Activated CD4-positive, alpha-beta T cell treated with anti-CD3 and anti-CD28 coated beads, Interleukin-2, amount 10 ng/mL, durations not matched to agents 7 days and 5 days (primary cell): ENCODE results near the gene PIH1D1. TPM values are rescaled to one million over a fixed set of nuclear protein-coding genes. Genes with fewer than 3 reads are reported as not detected.

Experiments
- CTCF ChIA-PET: fragments of 350-600 bp; sonication (Branson Sonifier 250); formaldehyde crosslinking; loops from one replicate; lab custom pipeline; 2021; ENCODE audit warnings: antibody characterized with exemption; lab: Charles Lee
- POLR2A ChIA-PET: fragments of 350-600 bp; sonication (Branson Sonifier 250); formaldehyde crosslinking; loops from one replicate; lab custom pipeline; 2021; ENCODE audit warnings: antibody characterized with exemption; lab: Charles Lee
- DNase-seq: peaks from one replicate; pipeline ENCODE4 v3.0.0-alpha.2; 2020
- H3K27ac Mint-ChIP-seq: one replicate; pipeline ENCODE4 v1.8.0; 2021; ENCODE audit warnings: mild to moderate bottlenecking, moderate library complexity, mixed read lengths
- H3K27me3 Mint-ChIP-seq: one replicate; pipeline ENCODE4 v1.8.0; 2021; ENCODE audit warnings: mixed read lengths
- H3K36me3 Mint-ChIP-seq: one replicate; pipeline ENCODE4 v1.8.0; 2021; ENCODE audit warnings: low read depth, mixed read lengths
- H3K4me1 Mint-ChIP-seq: one replicate; pipeline ENCODE4 v1.8.0; 2021; ENCODE audit warnings: mixed read lengths
- H3K4me3 Mint-ChIP-seq: one replicate; pipeline ENCODE4 v1.8.0; 2021; ENCODE audit warnings: mild to moderate bottlenecking, moderate library complexity, mixed read lengths
- H3K9me3 Mint-ChIP-seq: one replicate; pipeline ENCODE4 v1.8.0; 2021; ENCODE audit warnings: mixed read lengths
- total RNA-seq, 2 experiments: library from RNA; stranded (reverse); gene quantifications; one replicate each; pipeline ENCODE4 v1.2.3, GENCODE V29; 2021

PIH1D1 gene
- total RNA-seq, 2 experiments from 2014 or later = 146 to 176 TPM

DNA sequence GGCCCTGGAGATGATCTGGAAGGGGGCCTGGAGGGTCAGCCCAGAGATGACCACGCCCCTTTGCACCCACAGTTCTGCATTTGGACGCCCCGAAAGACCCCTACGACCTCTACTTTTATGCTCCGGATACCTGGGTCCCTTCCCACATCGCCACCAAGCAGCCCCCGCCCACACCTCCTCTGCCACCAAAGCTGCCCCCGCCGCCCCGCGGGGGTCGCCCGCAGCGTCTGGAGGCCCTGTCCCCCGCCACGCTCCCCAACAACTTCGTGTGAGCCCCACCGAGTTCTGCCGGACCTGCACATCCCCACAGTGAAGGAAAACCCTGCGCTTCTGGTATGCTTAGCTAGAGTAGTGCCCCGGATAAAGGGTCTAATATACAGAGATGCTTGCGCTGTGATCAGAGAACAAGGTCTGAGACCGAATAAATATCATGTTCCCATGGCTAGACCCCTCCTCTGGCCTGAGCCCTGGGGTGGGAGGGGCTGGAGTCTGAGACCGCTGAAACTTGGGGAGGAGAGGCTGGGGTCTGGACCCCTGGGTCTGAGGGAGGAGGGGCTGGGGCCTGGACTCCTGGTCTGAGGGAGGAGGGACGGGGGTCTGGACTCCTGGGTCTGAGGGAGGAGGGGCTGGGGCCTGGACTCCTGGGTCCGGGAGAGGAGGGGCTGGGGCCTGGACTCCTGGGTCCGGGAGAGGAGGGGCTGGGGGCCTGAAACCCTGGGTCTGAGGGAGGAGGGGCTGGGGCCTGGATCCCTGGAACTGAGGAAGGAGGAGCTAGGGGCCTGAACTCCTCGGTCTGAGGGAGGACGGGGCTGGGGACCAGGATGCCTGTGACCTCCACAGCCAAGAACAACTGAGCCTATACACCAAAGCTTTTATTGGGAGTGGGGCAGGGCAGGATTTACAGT, 22.8 kb downstream of the PIH1D1 start:
- CTCF ChIA-PET = interaction anchor here (0.8 to 1.2 kb wide), 4 partner anchors 12 to 41 kb away, joined by 3 to 4 read pairs (median 3); no protein-coding TSS in a partner anchor
- POLR2A ChIA-PET = no interaction called here
- Mint-ChIP-seq H3K4me3 (no peak overlapping the region), H3K4me1 (peaks cover 62% of the 10 kb centered on the region), H3K36me3 (peaks cover 1% of the 10 kb centered on the region), H3K27me3 (peaks cover 86% of the 10 kb centered on the region), H3K9me3 (no peaks in the 10 kb centered on the region), H3K27ac (no peak overlapping the region)
- DNase-seq = no peak

GRCh38 chr19:49427855-49428546, 23.6 kb downstream of the PIH1D1 start:
- H3K4me1 Mint-ChIP-seq = peaks cover 64% of the 10 kb centered on the region
- H3K27ac Mint-ChIP-seq = peak overlapping the region; percentile 48
- no peak for DNase-seq
- H3K36me3 Mint-ChIP-seq = peaks cover 1% of the 10 kb centered on the region
- H3K27me3 Mint-ChIP-seq = peaks cover 86% of the 10 kb centered on the region
- ChIA-PET POLR2A (no interaction called here), CTCF (interaction anchor here (1.9 to 2.1 kb wide), 2 partner anchors 8 to 14 kb away, joined by 5 to 6 read pairs; no protein-coding TSS in a partner anchor)
- H3K4me3 Mint-ChIP-seq = peak overlapping the region; percentile 3
- H3K9me3 Mint-ChIP-seq = no peaks in the 10 kb centered on the region

DNA sequence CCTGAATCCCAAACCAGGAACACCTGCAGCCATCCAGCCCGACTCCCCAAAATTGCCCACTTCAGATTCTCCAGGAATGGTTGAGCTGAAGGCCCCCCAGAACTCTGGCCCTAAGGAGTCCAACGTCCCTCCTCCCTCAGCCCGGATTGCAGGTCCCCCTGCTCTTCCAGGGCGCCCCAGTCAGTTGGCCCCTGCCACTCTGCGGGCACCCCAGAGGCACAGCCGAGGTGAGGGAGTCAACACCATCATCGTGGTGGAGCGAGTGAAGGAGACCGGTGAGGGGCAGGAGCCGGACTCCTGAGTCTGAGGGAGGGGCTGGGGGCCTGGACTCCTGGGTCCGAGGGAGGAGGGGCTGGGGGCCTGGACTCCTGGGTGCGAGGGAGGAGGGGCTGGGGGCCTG, 24.3 kb downstream of the PIH1D1 start:
- peaks cover 87% of the 10 kb centered on the region for H3K27me3 Mint-ChIP-seq
- ChIA-PET CTCF (interaction anchor here (1.9 to 2.1 kb wide), 2 partner anchors 9 to 15 kb away, joined by 5 to 6 read pairs; no protein-coding TSS in a partner anchor), POLR2A (no interaction called here)
- H3K36me3 Mint-ChIP-seq = peaks cover 4% of the 10 kb centered on the region
- peaks cover 67% of the 10 kb centered on the region for H3K4me1 Mint-ChIP-seq
- no peaks in the 10 kb centered on the region for H3K9me3 Mint-ChIP-seq
- no peak for DNase-seq
- no peak overlapping the region for H3K4me3 Mint-ChIP-seq
- no peak overlapping the region for H3K27ac Mint-ChIP-seq

GRCh38 chr19:49425922-49426592, 25.6 kb downstream of the PIH1D1 start:
- CTCF ChIA-PET = interaction anchor here (1.0 to 2.1 kb wide), 5 partner anchors 10 to 44 kb away, joined by 4 to 6 read pairs (median 4); no protein-coding TSS in a partner anchor
- no peaks in the 10 kb centered on the region for H3K9me3 Mint-ChIP-seq

GRCh38 chr19:49425178-49425577, 26.4 kb downstream of the PIH1D1 start, which contains the start of gene GFY:
GFY (plus strand) TSS chr19:49425388; CDS start chr19:49426431, 1,043 bp downstream.
- H3K36me3 Mint-ChIP-seq = peaks cover 4% of the 10 kb centered on the region
- H3K4me1 Mint-ChIP-seq = peaks cover 74% of the 10 kb centered on the region
- H3K27ac Mint-ChIP-seq = no peak within 1 kb of the TSS
- ChIA-PET POLR2A (no interaction called here), CTCF (interaction anchor here (0.7 to 7.2 kb wide), 7 partner anchors 15 to 167 kb away, joined by 3 to 71 read pairs (median 4); no protein-coding TSS in a partner anchor)
- H3K9me3 Mint-ChIP-seq = no peaks in the 10 kb centered on the region
- DNase-seq = no peak
- H3K27me3 Mint-ChIP-seq = peaks cover 91% of the 10 kb centered on the region
- H3K4me3 Mint-ChIP-seq = no peak within 1 kb of the TSS

More at GRCh38 chr19:49425922-49426592, 25.6 kb downstream of the PIH1D1 start:
- Mint-ChIP-seq H3K4me3 (no peak overlapping the region), H3K36me3 (peaks cover 4% of the 10 kb centered on the region), H3K4me1 (peaks cover 72% of the 10 kb centered on the region), H3K27ac (no peak overlapping the region), H3K27me3 (peaks cover 89% of the 10 kb centered on the region)
- POLR2A ChIA-PET = no interaction called here
- DNase-seq = peak; percentile 33

GRCh38 chr19:49423985-49424303, 27.7 kb downstream of the PIH1D1 start:
- peaks cover 4% of the 10 kb centered on the region for H3K36me3 Mint-ChIP-seq
- H3K9me3 Mint-ChIP-seq = no peaks in the 10 kb centered on the region
- POLR2A ChIA-PET = no interaction called here
- CTCF ChIA-PET = interaction anchor here (0.5 to 7.2 kb wide), 4 partner anchors 12 to 20 kb away, joined by 3 to 71 read pairs (median 4); no protein-coding TSS in a partner anchor
- peaks cover 74% of the 10 kb centered on the region for H3K4me1 Mint-ChIP-seq
- H3K27me3 Mint-ChIP-seq = peaks cover 91% of the 10 kb centered on the region
- H3K4me3 Mint-ChIP-seq = peak overlapping the region; percentile 46
- no peak overlapping the region for H3K27ac Mint-ChIP-seq
- DNase-seq = peak; percentile 46

GRCh38 chr19:49423071-49423984, 28.3 kb downstream of the PIH1D1 start, which contains the start of gene PTH2:
PTH2 (minus strand) TSS chr19:49423441; CDS start chr19:49423339, 102 bp downstream.
- H3K36me3 Mint-ChIP-seq = peaks cover 3% of the 10 kb centered on the region
- CTCF ChIA-PET = interaction anchor here (1.0 to 7.2 kb wide), 2 partner anchors 13 kb away, joined by 3 to 71 read pairs; no protein-coding TSS in a partner anchor
- H3K9me3 Mint-ChIP-seq = no peaks in the 10 kb centered on the region
- peaks cover 89% of the 10 kb centered on the region for H3K27me3 Mint-ChIP-seq
- POLR2A ChIA-PET = no interaction called here
- H3K4me1 Mint-ChIP-seq = peaks cover 69% of the 10 kb centered on the region
- peak within 1 kb of the TSS; percentile 68 for H3K27ac Mint-ChIP-seq
- peak within 1 kb of the TSS; percentile 60 for H3K4me3 Mint-ChIP-seq
- no peak for DNase-seq

DNA sequence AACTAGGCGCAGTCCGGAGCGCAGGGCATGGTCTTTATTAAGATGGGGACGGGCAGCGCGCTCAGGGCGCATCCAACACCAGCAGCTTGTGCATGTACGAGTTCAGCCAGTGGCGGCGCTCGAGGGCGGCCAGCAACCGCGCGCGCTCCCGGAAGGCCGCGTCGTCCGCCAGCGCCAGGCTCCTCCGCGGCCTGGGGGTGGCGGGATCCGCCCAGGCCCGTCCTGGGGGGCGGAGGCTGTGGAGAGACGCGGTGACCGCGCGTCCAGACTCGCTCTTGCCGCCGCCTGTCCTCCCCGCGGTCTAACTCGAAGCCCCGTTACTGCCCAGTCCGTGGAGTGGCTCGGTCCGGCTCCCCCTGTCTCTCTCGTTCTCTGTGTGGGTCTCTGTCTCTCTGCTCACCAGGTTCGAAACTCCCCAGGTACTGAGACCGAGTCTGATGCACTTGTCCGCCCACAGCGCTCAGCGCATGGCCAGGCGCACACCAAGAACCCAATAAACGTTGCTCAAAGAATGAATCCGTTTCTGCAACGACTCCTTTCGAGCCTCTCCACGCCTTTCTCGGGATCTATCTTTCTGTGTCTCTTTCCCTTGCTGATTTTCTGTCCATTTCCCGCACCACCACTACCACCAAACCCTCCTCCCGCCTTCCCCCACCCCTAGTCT, 29.1 kb downstream of the PIH1D1 start:
- CTCF ChIA-PET = interaction anchor here (0.9 to 7.2 kb wide), 5 partner anchors 12 to 51 kb away, joined by 3 to 71 read pairs (median 3); partner anchors contain the start of gene FLT3LG
- Mint-ChIP-seq H3K4me1 (peaks cover 64% of the 10 kb centered on the region), H3K4me3 (peak overlapping the region; percentile 60)

DNA sequence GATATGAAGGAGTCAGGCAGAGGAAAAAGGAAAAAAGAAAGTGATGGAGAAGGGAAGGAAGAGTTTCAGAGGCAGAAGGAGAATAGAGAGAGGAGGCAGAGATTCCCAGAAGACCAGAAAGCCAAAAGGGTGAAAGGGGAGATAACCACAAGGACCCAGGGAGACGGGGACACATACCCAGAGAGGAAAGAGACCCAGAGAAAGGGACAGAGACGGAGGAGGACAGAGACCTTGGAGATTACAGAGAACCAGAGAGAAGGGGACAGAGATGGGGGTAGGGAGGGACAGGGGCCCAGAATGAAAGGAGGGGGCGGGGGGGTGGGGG, 29.8 kb downstream of the PIH1D1 start:
- Mint-ChIP-seq H3K4me3 (no peak overlapping the region), H3K4me1 (peaks cover 58% of the 10 kb centered on the region), H3K27me3 (peaks cover 87% of the 10 kb centered on the region), H3K9me3 (no peaks in the 10 kb centered on the region), H3K27ac (no peak overlapping the region), H3K36me3 (peaks cover 3% of the 10 kb centered on the region)
- ChIA-PET POLR2A (no interaction called here), CTCF (interaction anchor here (0.9 to 7.2 kb wide), 5 partner anchors 12 to 52 kb away, joined by 3 to 71 read pairs (median 3); partner anchors contain the start of gene FLT3LG)
- no peak for DNase-seq

More for the DNA sequence above, 29.1 kb downstream of the PIH1D1 start:
- Mint-ChIP-seq H3K9me3 (no peaks in the 10 kb centered on the region), H3K27ac (peak overlapping the region; percentile 68), H3K36me3 (peaks cover 3% of the 10 kb centered on the region), H3K27me3 (peaks cover 89% of the 10 kb centered on the region)
- peak; percentile 67 for DNase-seq
- POLR2A ChIA-PET = no interaction called here

DNA sequence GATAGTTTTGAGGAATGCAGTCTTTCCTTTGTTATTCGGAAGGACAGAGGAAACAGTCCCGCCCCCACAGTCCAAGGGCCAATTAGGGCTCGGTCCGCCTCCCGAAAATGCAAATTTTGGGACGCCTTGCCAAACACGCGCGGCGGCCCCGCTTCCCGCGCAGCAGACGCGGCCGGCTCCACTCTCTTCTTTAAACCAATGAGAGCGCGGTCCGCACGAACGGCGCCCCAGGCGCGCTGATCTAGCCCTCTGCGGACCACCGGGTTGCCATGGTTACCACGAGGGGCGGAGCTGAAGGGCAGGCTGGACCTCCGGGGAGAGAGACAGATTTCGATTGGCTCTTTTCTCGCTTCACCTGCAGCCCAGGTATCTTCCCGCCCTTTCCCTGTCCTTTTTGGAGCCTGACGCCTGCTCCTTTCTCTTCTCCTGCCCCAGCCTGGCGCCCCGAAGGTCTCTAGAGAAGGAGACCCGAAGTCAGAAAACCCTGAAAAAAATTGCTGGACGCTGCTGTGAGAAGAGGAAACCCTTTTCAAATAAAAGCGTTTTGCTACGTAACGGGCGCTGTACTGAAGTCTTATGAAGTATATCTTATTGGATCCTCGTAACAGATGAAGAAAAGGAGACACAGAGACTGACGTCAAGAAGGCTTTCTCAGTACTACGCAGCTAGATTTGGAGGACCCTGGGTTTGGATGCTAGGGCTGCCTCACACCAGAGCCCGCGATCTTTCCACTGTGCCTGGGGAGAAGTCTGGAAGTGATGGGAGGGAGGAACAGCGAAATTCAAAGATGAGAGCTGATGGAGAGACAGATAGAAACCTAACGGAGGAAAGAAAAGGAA, 30.4 kb downstream of the PIH1D1 start:
- Mint-ChIP-seq H3K4me3 (peak overlapping the region; percentile 15), H3K27ac (peak overlapping the region; percentile 81), H3K9me3 (no peaks in the 10 kb centered on the region), H3K36me3 (peaks cover 3% of the 10 kb centered on the region), H3K27me3 (peaks cover 81% of the 10 kb centered on the region), H3K4me1 (peaks cover 53% of the 10 kb centered on the region)
- CTCF ChIA-PET = interaction anchor here (0.6 to 7.2 kb wide), 7 partner anchors 11 to 970 kb away, joined by 3 to 71 read pairs (median 3); partner anchors contain the start of gene FLT3LG
- POLR2A ChIA-PET = interaction anchor here (0.6 kb wide), 1 partner anchor 131 kb away, joined by 4 read pairs; no protein-coding TSS in a partner anchor
- peak; percentile 55 for DNase-seq
